ENCODE data around the gene ATP9A.
A peak's percentile ranks its signal among the peaks of the same experiment; 100 is the strongest.

ATP9A gene

GRCh38 chr20:51563174-51563485, 205.1 kb downstream of the ATP9A start:
- no peaks in the 10 kb centered on the region for H3K9me2 ChIP-seq (ENCODE audit: low read depth, low read length)
- no peaks in the 10 kb centered on the region for H3K9me3 ChIP-seq (ENCODE audit: low read length)
- H3K27me3 ChIP-seq (ENCODE audit: insufficient read depth, low read length), result peaks cover 30% of the 10 kb centered on the region; the same call in 1 of the 2 replicates
- peaks cover 11% of the 10 kb centered on the region for H3K4me1 ChIP-seq (ENCODE audit: insufficient read depth, low read length, severe bottlenecking)
- H3K27ac ChIP-seq (ENCODE audit: low read depth, low read length, poor library complexity, severe bottlenecking), result no peak overlapping the region
- no peaks in the 10 kb centered on the region; the same call in 1 of the 2 replicates for H3K36me3 ChIP-seq (ENCODE audit: insufficient read depth, low read length)
- no peak overlapping the region for H2AFZ ChIP-seq (ENCODE audit: low read length)
- H3K79me2 ChIP-seq (ENCODE audit: insufficient read depth, low read length), result no peaks in the 10 kb centered on the region
- no peak overlapping the region for H3K4me3 ChIP-seq (ENCODE audit: low read depth, low read length, poor library complexity, severe bottlenecking)
- no peaks in the 10 kb centered on the region for H4K20me1 ChIP-seq (ENCODE audit: insufficient read depth, low read length)
- no peaks in the 10 kb centered on the region for H3F3A ChIP-seq (ENCODE audit: insufficient read depth, low read length)
- TF ChIP-seq EZH2 (IDR thresholded peaks at IDR 0.05; ENCODE audit: borderline replicate concordance, low read length), result no peak
- TF ChIP-seq, protein P1, sequence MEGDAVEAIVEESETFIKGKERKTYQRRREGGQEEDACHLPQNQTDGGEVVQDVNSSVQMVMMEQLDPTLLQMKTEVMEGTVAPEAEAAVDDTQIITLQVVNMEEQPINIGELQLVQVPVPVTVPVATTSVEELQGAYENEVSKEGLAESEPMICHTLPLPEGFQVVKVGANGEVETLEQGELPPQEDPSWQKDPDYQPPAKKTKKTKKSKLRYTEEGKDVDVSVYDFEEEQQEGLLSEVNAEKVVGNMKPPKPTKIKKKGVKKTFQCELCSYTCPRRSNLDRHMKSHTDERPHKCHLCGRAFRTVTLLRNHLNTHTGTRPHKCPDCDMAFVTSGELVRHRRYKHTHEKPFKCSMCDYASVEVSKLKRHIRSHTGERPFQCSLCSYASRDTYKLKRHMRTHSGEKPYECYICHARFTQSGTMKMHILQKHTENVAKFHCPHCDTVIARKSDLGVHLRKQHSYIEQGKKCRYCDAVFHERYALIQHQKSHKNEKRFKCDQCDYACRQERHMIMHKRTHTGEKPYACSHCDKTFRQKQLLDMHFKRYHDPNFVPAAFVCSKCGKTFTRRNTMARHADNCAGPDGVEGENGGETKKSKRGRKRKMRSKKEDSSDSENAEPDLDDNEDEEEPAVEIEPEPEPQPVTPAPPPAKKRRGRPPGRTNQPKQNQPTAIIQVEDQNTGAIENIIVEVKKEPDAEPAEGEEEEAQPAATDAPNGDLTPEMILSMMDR (IDR thresholded peaks at IDR 0.05; ENCODE audit: low read length), result no peak
- no peak overlapping the region for H3K4me2 ChIP-seq (ENCODE audit: low read length)
- no peak overlapping the region for H3K9ac ChIP-seq (ENCODE audit: low read length)

GRCh38 chr20:51562332-51563173, 205.6 kb downstream of the ATP9A start:
- Histone ChIP-seq H3K4me1 (ENCODE audit: insufficient read depth, low read length, severe bottlenecking) (peaks cover 11% of the 10 kb centered on the region), H3K27ac (ENCODE audit: low read depth, low read length, poor library complexity, severe bottlenecking) (no peak overlapping the region), H3K27me3 (ENCODE audit: insufficient read depth, low read length) (peaks cover 24% of the 10 kb centered on the region; the same call in 1 of the 2 replicates), H3K4me2 (ENCODE audit: low read length) (0 out of 2 replicates have a peak overlapping the region, but pooled peaks have one; percentile 20), H3F3A (ENCODE audit: insufficient read depth, low read length) (no peaks in the 10 kb centered on the region), H2AFZ (ENCODE audit: low read length) (no peak overlapping the region), H3K79me2 (ENCODE audit: insufficient read depth, low read length) (no peaks in the 10 kb centered on the region), H3K9ac (ENCODE audit: low read length) (no peak overlapping the region), H3K9me2 (ENCODE audit: low read depth, low read length) (no peaks in the 10 kb centered on the region), H3K4me3 (ENCODE audit: low read depth, low read length, poor library complexity, severe bottlenecking) (no peak overlapping the region), H4K20me1 (ENCODE audit: insufficient read depth, low read length) (no peaks in the 10 kb centered on the region), H3K9me3 (ENCODE audit: low read length) (no peaks in the 10 kb centered on the region), H3K36me3 (ENCODE audit: insufficient read depth, low read length) (no peaks in the 10 kb centered on the region)
- TF ChIP-seq, protein P1 (IDR thresholded peaks at IDR 0.05; ENCODE audit: low read length), result no peak
- no peak for TF ChIP-seq EZH2 (IDR thresholded peaks at IDR 0.05; ENCODE audit: borderline replicate concordance, low read length)

GRCh38 chr20:51562027-51562331, 206.2 kb downstream of the ATP9A start:
- H3K27ac ChIP-seq (ENCODE audit: low read depth, low read length, poor library complexity, severe bottlenecking), result no peak overlapping the region
- peaks cover 11% of the 10 kb centered on the region for H3K4me1 ChIP-seq (ENCODE audit: insufficient read depth, low read length, severe bottlenecking)
- no peak overlapping the region for H3K4me3 ChIP-seq (ENCODE audit: low read depth, low read length, poor library complexity, severe bottlenecking)
- no peak overlapping the region for H2AFZ ChIP-seq (ENCODE audit: low read length)
- H3K9ac ChIP-seq (ENCODE audit: low read length), result no peak overlapping the region
- H3K36me3 ChIP-seq (ENCODE audit: insufficient read depth, low read length), result no peaks in the 10 kb centered on the region
- no peaks in the 10 kb centered on the region for H3K9me3 ChIP-seq (ENCODE audit: low read length)
- no peaks in the 10 kb centered on the region for H3K79me2 ChIP-seq (ENCODE audit: insufficient read depth, low read length)
- TF ChIP-seq, protein P1 (IDR thresholded peaks at IDR 0.05; ENCODE audit: low read length), result no peak
- no peak for TF ChIP-seq EZH2 (IDR thresholded peaks at IDR 0.05; ENCODE audit: borderline replicate concordance, low read length)
- H4K20me1 ChIP-seq (ENCODE audit: insufficient read depth, low read length), result no peaks in the 10 kb centered on the region
- H3F3A ChIP-seq (ENCODE audit: insufficient read depth, low read length), result no peaks in the 10 kb centered on the region
- no peaks in the 10 kb centered on the region for H3K9me2 ChIP-seq (ENCODE audit: low read depth, low read length)
- H3K27me3 ChIP-seq (ENCODE audit: insufficient read depth, low read length), result peaks cover 24% of the 10 kb centered on the region; the same call in 1 of the 2 replicates
- H3K4me2 ChIP-seq (ENCODE audit: low read length), result 0 out of 2 replicates have a peak overlapping the region, but pooled peaks have one; percentile 20
